Fibroblast of lung (primary cell): ENCODE data around the gene ADGRV1. TPM values are rescaled to one million over a fixed set of nuclear protein-coding genes. Genes with fewer than 3 reads are reported as not detected.

Source experiments
- DNase-seq, 2 donors: peaks; one replicate each; pipeline versions ENCODE4 v3.0.0 to v3.0.0-alpha.2; 2010; ENCODE audit warnings: low read depth in 2 of 2
- H2AFZ ChIP-seq: 2 replicates; pipeline ENCODE4 v1.5.1; 2012; ENCODE audit warnings: low read length, control low read depth, inconsistent platforms
- H3K27ac ChIP-seq: 2 replicates; pipeline ENCODE4 v1.5.1; 2011; ENCODE audit warnings: low read length, control low read depth; ENCODE audit not compliant: insufficient read depth
- H3K27me3 ChIP-seq: 2 replicates; pipeline ENCODE4 v1.5.1; 2011; ENCODE audit warnings: mild to moderate bottlenecking, low read length; ENCODE audit not compliant: control insufficient read depth, insufficient read depth
- H3K36me3 ChIP-seq: 2 replicates; pipeline ENCODE4 v1.5.1; 2011; ENCODE audit warnings: low read length; ENCODE audit not compliant: control insufficient read depth, insufficient read depth
- H3K4me1 ChIP-seq: 2 replicates; pipeline ENCODE4 v1.5.1; 2011; ENCODE audit warnings: low read length; ENCODE audit not compliant: control insufficient read depth, insufficient read depth; ENCODE audit errors: extremely low read depth
- H3K4me2 ChIP-seq: 2 replicates; pipeline ENCODE4 v1.5.1; 2011; ENCODE audit warnings: low read length, control low read depth; ENCODE audit not compliant: insufficient read depth; ENCODE audit errors: extremely low read depth
- H3K4me3 ChIP-seq, 4 experiments: fragments of 200-600 bp in 1 of 4; sonication (generic) in 1 of 4; replicated peaks in 1 of 4; 2 replicates each; pipeline ENCODE4 v1.5.1; 2011 to 2016; ENCODE audit warnings: low read length in 4 of 4, low read depth in 3 of 4, mild to moderate bottlenecking in 3 of 4, control low read depth in 2 of 4, inconsistent platforms in 1 of 4, mixed read lengths in 1 of 4; ENCODE audit not compliant: insufficient read depth in 1 of 4; ENCODE audit errors: control extremely low read depth in 1 of 4
- H3K79me2 ChIP-seq: 2 replicates; pipeline ENCODE4 v1.5.1; 2012; ENCODE audit warnings: mild to moderate bottlenecking, low read length, inconsistent platforms; ENCODE audit not compliant: control insufficient read depth, insufficient read depth
- H3K9ac ChIP-seq: 2 replicates; pipeline ENCODE4 v1.5.1; 2011; ENCODE audit warnings: mild to moderate bottlenecking, low read length, control low read depth; ENCODE audit not compliant: insufficient read depth
- H3K9me3 ChIP-seq: 2 replicates; pipeline ENCODE4 v1.5.1; 2012; ENCODE audit warnings: low read depth, low read length; ENCODE audit not compliant: control insufficient read depth, insufficient read depth
- H4K20me1 ChIP-seq: 2 replicates; pipeline ENCODE4 v1.5.1; 2011; ENCODE audit warnings: low read length; ENCODE audit not compliant: control insufficient read depth, insufficient read depth; ENCODE audit errors: extremely low read depth
- CTCF ChIP-seq, 2 donors: IDR thresholded peaks in 1 of 2; conservative IDR thresholded peaks in 1 of 2; 1 replicate in 1 of 2; 2 replicates in 1 of 2; pipeline ENCODE4 v1.5.1; 2011 to 2012; ENCODE audit warnings: low read length in 2 of 2, control low read depth in 1 of 2, inconsistent platforms in 1 of 2, low read depth in 1 of 2, mild to moderate bottlenecking in 1 of 2
- EZH2 ChIP-seq: IDR thresholded peaks from 2 replicates; pipeline ENCODE4 v1.5.1; 2012; ENCODE audit warnings: low read length, control low read depth, mild to moderate bottlenecking; ENCODE audit errors: missing control alignments
- polyA plus RNA-seq, 2 donors: library from polyadenylated mRNA; depleted of rRNA in 1 of 2; stranded (reverse) in 1 of 2; unstranded in 1 of 2; fragments of >200 nt; gene quantifications; 2 replicates each; pipeline ENCODE4 v1.2.1, GENCODE V29; 2011 to 2012; ENCODE audit warnings: missing spikeins in 1 of 2
- total RNA-seq: library from RNA; depleted of rRNA; stranded (reverse); fragments of >200 nt; gene quantifications from 2 replicates; pipeline ENCODE4 v1.2.1, GENCODE V29; 2014

The ADGRV1 gene
- total and polyA plus RNA-seq, 2 donors (not counting 1 experiment from before 2014, with no cell fraction given), result 0.15 to 0.17 TPM

GRCh38 chr5:90529194-90529938, 29.2 kb upstream of the ADGRV1 start, which contains the start of gene LYSMD3:
Gene LYSMD3, minus strand, starts transcription at chr5:90529584. Its CDS starts 4,295 bp downstream, at chr5:90525289.
- Histone ChIP-seq H3K9me3 (no peaks in the 10 kb centered on the region), H3K4me3 (peak within 1 kb of the TSS; percentile 90 to 100 (median 99)), H3K27me3 (peaks cover 6% of the 10 kb centered on the region), H3K9ac (peak within 1 kb of the TSS; percentile 99), H3K79me2 (peaks cover 39% of the 10 kb centered on the region), H3K4me2 (peak within 1 kb of the TSS; percentile 90), H3K4me1 (no peaks in the 10 kb centered on the region), H3K36me3 (no peaks in the 10 kb centered on the region), H3K27ac (peak within 1 kb of the TSS; percentile 99), H4K20me1 (no peaks in the 10 kb centered on the region), H2AFZ (peak within 1 kb of the TSS; percentile 100)
- TF ChIP-seq CTCF (conservative IDR thresholded peaks at IDR 0.05 in 1 of 2, IDR thresholded peaks at IDR 0.05 in 1 of 2; ENCODE audit: low read depth in 1 of 2, low read length in 2 of 2) (no peak), EZH2 (no peak)
- DNase-seq, result peak; percentile 95 to 97

GRCh38 chr5:90529939-90530677, 28.5 kb upstream of the ADGRV1 start:
- Histone ChIP-seq H3K27me3 (peaks cover 6% of the 10 kb centered on the region), H4K20me1 (no peaks in the 10 kb centered on the region), H3K79me2 (peaks cover 36% of the 10 kb centered on the region), H3K4me2 (peak overlapping the region; percentile 90), H2AFZ (peak overlapping the region; percentile 100), H3K9me3 (no peaks in the 10 kb centered on the region), H3K9ac (peak overlapping the region; percentile 99), H3K4me1 (no peaks in the 10 kb centered on the region), H3K36me3 (no peaks in the 10 kb centered on the region), H3K4me3 (peak overlapping the region; percentile 80 to 99 (median 99)), H3K27ac (peak overlapping the region; percentile 99)
- DNase-seq, result peak; percentile 79 to 84
- TF ChIP-seq EZH2 (no peak), CTCF (conservative IDR thresholded peaks at IDR 0.05 in 1 of 2, IDR thresholded peaks at IDR 0.05 in 1 of 2; ENCODE audit: low read depth in 1 of 2, low read length in 2 of 2) (peak; percentile 73 to 83)

DNA sequence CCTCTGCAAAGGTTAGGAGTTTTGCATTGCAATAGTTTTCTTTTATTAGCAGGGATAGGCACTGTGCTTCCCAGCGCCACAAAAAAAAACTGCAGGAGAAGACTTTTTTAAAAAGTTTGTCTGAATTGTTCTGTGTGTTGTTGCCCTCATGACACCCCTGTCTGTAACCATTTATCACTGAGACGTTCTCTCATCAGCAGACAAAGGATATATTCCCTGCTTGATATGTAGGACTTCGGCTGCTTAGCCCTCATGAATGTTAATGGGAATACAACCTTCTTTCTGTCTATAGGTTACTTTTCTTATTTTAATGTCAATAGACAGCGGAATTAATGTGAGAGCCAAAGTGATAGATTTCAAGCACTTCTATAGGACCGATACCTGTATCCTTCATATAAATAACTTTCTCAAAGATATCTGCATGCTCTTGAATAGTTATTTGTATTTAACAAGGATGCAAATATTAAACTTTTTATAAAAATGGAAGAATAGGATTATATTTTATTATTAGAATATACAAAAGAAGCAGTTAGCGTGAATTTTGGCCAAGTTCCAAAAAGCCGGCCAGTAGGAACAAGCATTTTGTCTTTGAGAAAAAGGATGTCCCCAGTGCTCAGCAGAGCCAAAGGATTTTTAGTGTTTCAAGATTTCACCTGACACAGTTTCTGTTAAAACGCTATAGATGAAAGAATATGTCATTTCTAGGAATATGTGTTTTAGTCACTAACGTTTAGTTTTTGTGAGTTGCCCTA, 27.7 kb upstream of the ADGRV1 start:
- Histone ChIP-seq H4K20me1 (no peaks in the 10 kb centered on the region), H3K4me1 (no peaks in the 10 kb centered on the region), H2AFZ (no peak overlapping the region), H3K9me3 (no peaks in the 10 kb centered on the region), H3K9ac (no peak overlapping the region), H3K79me2 (peaks cover 33% of the 10 kb centered on the region), H3K27me3 (peaks cover 6% of the 10 kb centered on the region), H3K4me3 (peak overlapping the region in 2 of 4 experiments; percentile 80 to 99), H3K27ac (no peak overlapping the region), H3K4me2 (no peak overlapping the region), H3K36me3 (no peaks in the 10 kb centered on the region)
- DNase-seq, result no peak
- TF ChIP-seq CTCF (conservative IDR thresholded peaks at IDR 0.05 in 1 of 2, IDR thresholded peaks at IDR 0.05 in 1 of 2; ENCODE audit: low read depth in 1 of 2, low read length in 2 of 2) (no peak), EZH2 (no peak)
